GM19238 (cell line): Measurements from ENCODE around the gene EVX1.

Experiments
- DNase-seq: peaks from one replicate; pipeline ENCODE4 v3.0.0; 2011; ENCODE audit warnings: low spot score; ENCODE audit not compliant: insufficient read length

The EVX1 gene

GRCh38 chr7:27249724-27250556, 7.3 kb downstream of the EVX1 start:
- DNase-seq, result no peak

DNA sequence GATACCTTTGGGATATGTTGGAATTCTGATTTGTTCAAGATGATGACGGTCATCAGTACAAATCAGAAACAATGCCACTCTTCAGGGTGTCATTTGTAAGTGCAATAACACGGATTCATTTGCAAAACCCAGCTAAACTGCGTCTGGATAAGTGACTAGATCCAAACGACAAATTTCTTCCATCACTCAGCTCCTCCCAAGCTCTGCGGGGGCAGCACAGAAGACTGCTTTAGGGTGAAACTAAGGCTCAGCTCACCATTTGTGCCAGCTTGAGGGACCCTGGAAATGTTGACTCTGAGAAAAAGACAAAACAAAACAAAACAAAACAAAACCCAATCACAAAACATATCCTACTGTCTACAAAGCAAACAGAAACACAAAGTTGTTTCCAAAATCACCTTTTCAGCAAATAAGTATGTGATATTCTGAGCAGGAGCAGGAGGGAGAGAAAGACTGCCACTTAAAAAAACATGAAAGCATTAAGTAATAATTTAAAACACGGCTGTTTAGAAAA, 8.0 kb downstream of the EVX1 start:
- DNase-seq, result no peak

GRCh38 chr7:27251136-27251651, 8.6 kb downstream of the EVX1 start:
- no peak for DNase-seq

DNA sequence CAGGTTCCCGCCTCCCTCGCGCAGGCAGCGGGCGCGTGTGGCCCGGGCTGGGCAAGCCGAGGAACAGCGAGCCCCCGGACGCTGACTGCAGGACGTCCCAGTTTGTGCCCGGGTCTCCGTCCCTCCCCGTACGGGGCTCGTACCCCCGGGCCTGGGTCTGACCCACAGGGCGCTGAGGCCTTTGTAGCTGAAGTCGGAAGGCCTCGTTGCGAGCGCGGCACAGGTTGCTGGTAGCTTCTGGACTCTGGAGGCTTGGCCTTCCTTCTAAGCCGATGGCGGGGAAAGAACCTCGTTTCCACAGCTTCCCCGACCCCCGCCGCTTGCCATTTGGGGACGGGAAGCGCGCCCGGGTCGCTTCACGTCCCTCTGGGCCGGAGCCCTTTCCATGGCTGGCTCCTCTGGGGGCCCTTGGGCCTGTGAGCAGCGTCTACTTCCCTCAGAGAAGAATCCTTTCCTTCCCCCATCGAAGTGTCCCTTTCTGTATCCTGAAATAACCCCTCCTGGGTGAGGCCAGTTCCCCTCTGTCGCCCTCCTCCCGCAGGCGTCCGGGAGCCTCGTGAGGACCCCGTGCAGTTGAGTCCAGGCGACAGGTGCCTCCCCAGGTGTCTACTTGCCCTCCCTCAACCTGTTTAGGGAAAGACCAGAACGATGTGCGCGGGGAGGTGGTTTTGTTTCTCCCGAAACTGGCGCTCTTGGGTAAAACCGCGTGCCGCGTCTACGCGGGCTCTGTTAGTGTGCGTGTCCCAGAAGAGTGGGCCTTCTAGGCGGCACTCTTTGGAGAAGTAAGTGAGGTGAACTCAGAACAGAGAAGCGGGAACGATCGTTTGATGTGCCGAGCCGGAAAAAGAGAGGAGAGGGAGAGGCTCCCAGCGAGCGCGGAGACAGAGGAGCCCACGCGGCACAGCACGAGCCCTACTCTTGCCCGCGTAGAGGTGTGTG, 9.3 kb downstream of the EVX1 start:
- no peak for DNase-seq

GRCh38 chr7:27254625-27255024, 12.0 kb downstream of the EVX1 start:
- no peak for DNase-seq

GRCh38 chr7:27260211-27260610, 17.6 kb downstream of the EVX1 start:
- DNase-seq, result no peak

DNA sequence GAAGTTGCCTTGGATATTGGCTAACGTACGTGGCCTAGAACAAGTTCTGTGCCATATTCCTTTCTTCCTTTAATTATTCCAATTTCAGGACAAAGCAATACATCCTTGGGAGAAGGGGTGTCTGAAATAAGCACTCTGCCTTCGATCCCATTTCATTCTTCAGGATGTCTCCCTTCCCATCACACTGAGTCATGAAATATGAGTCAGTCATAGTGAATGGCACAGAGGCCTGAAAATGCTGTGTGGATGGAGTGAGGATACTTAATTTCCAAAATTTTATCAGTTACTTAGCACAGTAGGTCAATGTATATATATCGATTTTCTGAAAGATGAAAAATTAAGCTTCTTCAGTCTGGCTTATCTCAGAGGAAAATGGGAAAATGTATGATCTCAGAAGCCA, 19.5 kb downstream of the EVX1 start:
- no peak for DNase-seq

- no peak for DNase-seq
Measured at GRCh38 chr7:27263781-27264180, 21.2 kb downstream of the EVX1 start.

- no peak for DNase-seq
Measured at GRCh38 chr7:27269455-27269854, 26.9 kb downstream of the EVX1 start.

- DNase-seq, result no peak
Measured at GRCh38 chr7:27271384-27271783, 28.8 kb downstream of the EVX1 start.

DNA sequence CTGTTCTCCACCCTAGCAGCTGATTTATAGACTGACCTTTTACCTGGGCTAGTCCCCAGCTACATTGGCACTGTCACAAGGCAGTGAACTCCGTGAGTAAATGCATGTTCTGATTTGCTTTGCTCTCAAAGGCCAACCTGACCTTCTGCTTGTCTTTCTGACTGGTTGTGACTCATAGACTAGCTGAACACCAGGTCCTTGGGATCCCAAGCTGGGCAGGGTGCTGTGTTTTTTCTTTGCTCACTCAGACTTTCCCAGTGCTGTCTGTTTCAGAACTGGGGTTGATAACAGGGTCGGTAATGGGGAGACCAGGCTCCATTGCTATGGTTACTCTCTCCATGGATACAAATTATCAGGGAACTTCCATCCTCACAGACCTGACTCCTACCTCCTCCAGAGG, 35.0 kb downstream of the EVX1 start:
- DNase-seq, result no peak

DNA sequence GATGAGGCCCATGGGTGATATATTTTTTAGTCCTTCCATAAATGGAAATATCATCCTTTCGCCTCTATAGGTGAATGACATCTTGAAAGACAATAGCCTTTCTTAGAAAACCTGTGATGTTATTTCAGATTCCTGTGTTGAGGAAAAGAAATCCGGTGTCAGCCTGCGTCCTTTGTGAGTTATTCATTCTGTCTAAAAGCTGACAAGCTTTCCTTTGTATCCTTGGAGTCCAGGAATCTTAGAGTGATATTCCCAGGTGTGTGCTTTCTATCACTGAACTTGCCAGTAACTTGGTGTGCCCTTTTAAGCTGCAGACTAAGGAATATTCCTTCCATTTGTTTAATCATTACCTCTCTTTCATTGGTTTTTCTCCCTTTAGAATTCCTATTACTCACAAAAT, 41.0 kb downstream of the EVX1 start:
- DNase-seq, result no peak

- no peak for DNase-seq
Measured at GRCh38 chr7:27295236-27295635, 52.6 kb downstream of the EVX1 start.

DNA sequence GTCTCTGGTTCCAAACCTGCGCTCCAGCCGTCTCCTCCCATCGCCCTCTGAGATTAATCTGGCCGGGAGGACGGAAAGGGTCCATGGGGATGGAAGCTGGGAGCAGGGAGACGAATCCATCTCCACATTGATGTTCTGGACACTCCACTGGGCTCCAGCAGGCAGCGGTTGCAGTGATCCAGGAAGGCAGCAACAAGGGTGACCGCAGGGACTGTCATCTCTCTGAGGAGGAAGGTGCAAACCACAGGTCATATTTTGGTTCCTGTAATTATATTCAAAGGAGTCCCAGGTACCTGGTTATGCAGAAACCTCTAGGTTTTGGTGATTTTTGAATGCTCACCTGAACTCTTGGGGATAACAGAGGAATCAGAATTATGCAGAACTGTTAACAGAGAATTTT, 54.8 kb downstream of the EVX1 start:
- no peak for DNase-seq
